K562 (cell line): ENCODE results near the gene KATNB1. TPM values are rescaled to one million over a fixed set of nuclear protein-coding genes. Genes with fewer than 3 reads are reported as not detected.
A peak's percentile ranks its signal among the peaks of the same experiment; 100 is the strongest.
"Not testable (repeated sequence)": the region's sequence is repeated elsewhere in the genome, so short reads cannot be mapped to it uniquely, and the experiment has no call there.

ENCODE experiments used
- ATAC-seq: fragments of 200-7000 bp; cut with Tn5 transposase; 3 replicates; pipeline ENCODE4 v1.9.1; 2020; ENCODE audit warnings: moderate library complexity
- BruUV-seq: library from RNA; stranded (reverse); fragments of 400-500 nt; replicated peaks from 2 replicates; lab custom pipeline; 2021; lab: Mats Ljungman, UMichigan
- CTCF ChIA-PET: fragments of 300-600 bp; formaldehyde crosslinking; extraction: SDS; loops from one replicate; lab custom pipeline; 2021; ENCODE audit warnings: low intra/inter-chr PET ratio; lab: Yijun Ruan, JAX
- POLR2A ChIA-PET: fragments of 300-600, 350-650 bp; sonication (Branson Sonifier 250); formaldehyde crosslinking; extraction: SDS; loops from one replicate; lab custom pipeline; 2021; ENCODE audit warnings: antibody characterized with exemption, inconsistent platforms; lab: Yijun Ruan, JAX
- DNase-seq, 4 experiments: peaks; one replicate each; pipeline versions ENCODE4 v3.0.0 to v3.0.0-alpha.2; 2011 to 2018; ENCODE audit warnings: low spot score in 3 of 4, mixed read lengths in 3 of 4; ENCODE audit errors: extremely low read depth in 1 of 4
- FAIRE-seq: peaks from 2 replicates; lab custom pipeline; 2011; peaks lifted over from hg19 to GRCh38; lab: Jason Lieb, UNC
- H2AFZ ChIP-seq: 2 replicates; pipeline ENCODE4 v1.6.0; 2011; ENCODE audit warnings: low read depth, low read length, control low read depth, inconsistent platforms
- H3K27ac ChIP-seq: fragments of 200-600 bp; 3 replicates; pipeline ENCODE4 v1.8.0; 2011; ENCODE audit warnings: low read depth, mild to moderate bottlenecking, control low read depth, inconsistent platforms, low read length, moderate library complexity, mixed read lengths; ENCODE audit errors: extremely low read depth
- H3K27me3 ChIP-seq, 2 experiments: fragments of 300-600 bp in 1 of 2; 2 replicates in 1 of 2; 3 replicates in 1 of 2; pipeline versions ENCODE4 v1.6.0 to v1.8.0; 2011; ENCODE audit warnings: inconsistent platforms in 2 of 2, low read length in 2 of 2, mild to moderate bottlenecking in 1 of 2, mixed read lengths in 1 of 2, moderate library complexity in 1 of 2; ENCODE audit not compliant: control insufficient read depth in 2 of 2, insufficient read depth in 2 of 2
- H3K36me3 ChIP-seq: fragments of 300-600 bp; 3 replicates; pipeline ENCODE4 v1.8.0; 2011; ENCODE audit warnings: mild to moderate bottlenecking, low read length, inconsistent platforms; ENCODE audit not compliant: control insufficient read depth, insufficient read depth
- H3K4me1 ChIP-seq, 2 experiments: fragments of 200-600 bp in 1 of 2; replicated peaks in 1 of 2; 2 replicates in 1 of 2; 3 replicates in 1 of 2; pipeline versions ENCODE4 v1.5.1 to v1.8.0; 2011; ENCODE audit warnings: inconsistent platforms in 2 of 2, low read length in 2 of 2, mild to moderate bottlenecking in 1 of 2, mixed read lengths in 1 of 2, moderate library complexity in 1 of 2; ENCODE audit not compliant: control insufficient read depth in 2 of 2, insufficient read depth in 2 of 2
- H3K4me2 ChIP-seq: 2 replicates; pipeline ENCODE4 v1.6.1; 2011; ENCODE audit warnings: low read length, control low read depth, inconsistent platforms, mixed read lengths; ENCODE audit not compliant: insufficient read depth
- H3K4me3 ChIP-seq: fragments of 200-600 bp; sonication (generic), shearing (Covaris generic); 2 replicates; pipeline ENCODE4 v1.5.1; 2016; ENCODE audit warnings: control low read depth, inconsistent platforms
- H3K79me2 ChIP-seq: fragments of 200-600 bp; 3 replicates; pipeline ENCODE4 v1.8.0; 2011; ENCODE audit warnings: low read length, inconsistent platforms; ENCODE audit not compliant: control insufficient read depth, insufficient read depth
- H3K9ac ChIP-seq, 2 experiments: 2 replicates each; pipeline versions ENCODE4 v1.6.0 to v1.6.1; 2011; ENCODE audit warnings: low read depth in 2 of 2, low read length in 2 of 2, control low read depth in 1 of 2, inconsistent platforms in 1 of 2, mild to moderate bottlenecking in 1 of 2, mixed read lengths in 1 of 2; ENCODE audit not compliant: insufficient read depth in 1 of 2
- H3K9me1 ChIP-seq: one replicate; pipeline ENCODE4 v1.6.0; 2011; ENCODE audit warnings: inconsistent platforms, mild to moderate bottlenecking, low read length, moderate library complexity; ENCODE audit not compliant: control insufficient read depth, insufficient read depth
- H3K9me3 ChIP-seq: replicated peaks from 2 replicates; pipeline ENCODE4 v1.5.1; 2011; ENCODE audit warnings: low read depth, low read length, inconsistent platforms; ENCODE audit not compliant: control insufficient read depth, insufficient read depth
- H4K20me1 ChIP-seq: replicated peaks from 2 replicates; pipeline ENCODE4 v1.6.1; 2011; ENCODE audit warnings: low read length, inconsistent platforms, mixed read lengths; ENCODE audit not compliant: control insufficient read depth, insufficient read depth
- BCOR ChIP-seq: fragments of 450-650 bp; IDR thresholded peaks from 2 replicates; pipeline ENCODE4 v1.6.1; 2016
- BDP1 ChIP-seq: IDR thresholded peaks from 3 replicates; pipeline ENCODE4 v1.6.1; 2011; ENCODE audit not compliant: insufficient read length, insufficient read depth
- BRD4 ChIP-seq: fragments of 200-600 bp; sonication (generic); IDR thresholded peaks from 2 replicates; pipeline ENCODE4 v1.6.1; 2017; ENCODE audit warnings: inconsistent platforms
- GATA2 ChIP-seq: sonication (generic); formaldehyde crosslinking; IDR thresholded peaks from 2 replicates; pipeline ENCODE4 v1.4.0; 2020; ENCODE audit warnings: mild to moderate bottlenecking, missing genetic modification reagents
- HNRNPL ChIP-seq: fragments of 200-400 bp; formaldehyde crosslinking; IDR thresholded peaks from 2 replicates; pipeline ENCODE4 v1.6.1; 2017; ENCODE audit warnings: low read depth, mild to moderate bottlenecking, low read length
- IRF2 ChIP-seq: sonication (generic); formaldehyde crosslinking; IDR thresholded peaks from 2 replicates; pipeline ENCODE4 v1.8.1; 2022; ENCODE audit warnings: mild to moderate bottlenecking, missing genetic modification reagents
- KDM1A ChIP-seq, 2 experiments: fragments of 450-650 bp; IDR thresholded peaks; 2 replicates each; pipeline ENCODE4 v1.6.1; 2016; ENCODE audit warnings: mild to moderate bottlenecking in 2 of 2
- PHF8 ChIP-seq: fragments of 200-600 bp; sonication (generic); IDR thresholded peaks from 2 replicates; pipeline ENCODE4 v1.6.1; 2012; ENCODE audit warnings: mixed run types, mild to moderate bottlenecking, inconsistent platforms, low read length, moderate library complexity, borderline replicate concordance
- RBM25 ChIP-seq: fragments of 200-400 bp; formaldehyde crosslinking; IDR thresholded peaks from 2 replicates; pipeline ENCODE4 v1.6.1; 2018; ENCODE audit warnings: low read length, low read depth, moderate library complexity; ENCODE audit not compliant: severe bottlenecking
- SMARCA5 ChIP-seq: fragments of 450-650 bp; IDR thresholded peaks from 2 replicates; pipeline ENCODE4 v1.6.1; 2016
- ZNF316 ChIP-seq: fragments of 450-650 bp; IDR thresholded peaks from 2 replicates; pipeline ENCODE4 v1.6.1; 2016
- WGBS: fragments of 100-300 bp; shearing (Covaris generic); methylation state at CpG from one replicate; pipeline ENCODE4 v1.1.6; 2016; ENCODE audit warnings: low coverage, mixed read lengths; ENCODE audit not compliant: insufficient coverage; ENCODE audit errors: missing lambda C conversion rate; 5-methylcytosine and 5-hydroxymethylcytosine counted together
- in situ Hi-C: fragments of 300-500 bp; cut with MboI; formaldehyde crosslinking; loops from 4 replicates; pipeline ENCODE4 v1.15.0; 2018; ENCODE audit warnings: inconsistent platforms, mixed read lengths
- intact Hi-C: fragments of 100-400 bp; cut with micrococcal nuclease; formaldehyde crosslinking; loops from 2 replicates; pipeline ENCODE4 v1.14.2; 2022
- polyA plus RNA-seq, 8 experiments: library from polyadenylated mRNA; depleted of rRNA in 4 of 8; stranded (reverse) in 5 of 8; unstranded in 3 of 8; fragments of >200 nt; fragmentation: Nextera tagmentation in 2 of 8; fragmentation: Illumina TruSeq in 1 of 8; extraction: Ambion mirVana in 2 of 8; extraction: Trizol in 1 of 8; gene quantifications; 2 replicates each; pipeline versions ENCODE4 v1.2.1 to v1.2.3, GENCODE V29; 2011 to 2014; ENCODE audit warnings: inconsistent platforms in 1 of 8, missing spikeins in 1 of 8
- total RNA-seq, 7 experiments: library from RNA; depleted of rRNA in 6 of 7; stranded (reverse); fragments of >200 nt in 6 of 7; fragmentation: Illumina TruSeq in 2 of 7; extraction: Trizol in 2 of 7; gene quantifications; 2 replicates each; pipeline versions ENCODE4 v1.2.1 to v1.2.3, GENCODE V29; 2011 to 2021; ENCODE audit warnings: low replicate concordance in 1 of 7

KATNB1 gene
- total and polyA plus RNA-seq, 9 of the 15 experiments (the other 6 are each of a cell fraction or from before 2014, with no cell fraction given) = 1.2 to 52.6 (median 21.9) TPM

GRCh38 chr16:57796014-57796413 is 60.4 kb downstream of the KATNB1 start:
- H4K20me1 ChIP-seq, DNase-seq, H3K9me1 ChIP-seq, H3K27me3 ChIP-seq, H3K4me2 ChIP-seq, H3K27ac ChIP-seq, H2AFZ ChIP-seq, FAIRE-seq, H3K9ac ChIP-seq, intact Hi-C loops, in situ Hi-C loops, BruUV-seq, ATAC-seq, H3K9me3 ChIP-seq, H3K4me3 ChIP-seq: not testable (repeated sequence)
- Histone ChIP-seq H3K36me3 (peaks cover 75% of the 10 kb centered on the region), H3K79me2 (peaks cover 36% of the 10 kb centered on the region), H3K4me1 (peaks cover 29 to 45% of the 10 kb centered on the region in 2 experiments)
- CTCF ChIA-PET = interaction anchor here (0.7 kb wide), 1 partner anchor 67 kb away, joined by 3 read pairs; no protein-coding TSS in a partner anchor
- POLR2A ChIA-PET = interaction anchor here (3.5 kb wide), 1 partner anchor 11 kb away, joined by 15 read pairs; no protein-coding TSS in a partner anchor
- TF ChIP-seq SMARCA5 (peak; percentile 66; the same call in 1 of the 2 replicates), BCOR (peak; percentile 81), RBM25 (peak; percentile 55), GATA2 (CRISPR knock-in tag) (0 out of 2 replicates have a peak, but pooled peaks have one; percentile 13), KDM1A (IDR thresholded peaks at IDR 0.05) (peak; percentile 19 to 54; a peak in 1 of 4 replicates)
- 81% methylated on average over 5 of the region's 5 CpGs for WGBS

GRCh38 chr16:57797216-57797525 is 61.6 kb downstream of the KATNB1 start:
- H3K4me2 ChIP-seq = no peak overlapping the region
- H4K20me1 ChIP-seq = peaks cover 4% of the 10 kb centered on the region; the same call in 1 of the 2 replicates
- in situ Hi-C loops = no loop called here
- WGBS = 97% methylated on average over 13 of the region's 13 CpGs
- H3K36me3 ChIP-seq = peaks cover 63% of the 10 kb centered on the region
- H3K4me3 ChIP-seq = no peak overlapping the region
- POLR2A ChIA-PET = interaction anchor here (0.6 to 1.1 kb wide), 3 partner anchors 13 to 73 kb away, joined by 3 read pairs; no protein-coding TSS in a partner anchor
- no peak overlapping the region for H2AFZ ChIP-seq
- peaks cover 32 to 57% of the 10 kb centered on the region in 2 experiments for H3K4me1 ChIP-seq
- CTCF ChIA-PET = no interaction called here
- DNase-seq (no peak), FAIRE-seq (no peak), ATAC-seq (no peak)
- no peaks in the 10 kb centered on the region for H3K9me1 ChIP-seq
- no peak for TF ChIP-seq ZNF316
- no peak for TF ChIP-seq PHF8
- TF ChIP-seq IRF2 (CRISPR knock-in tag) = no peak
- TF ChIP-seq BDP1 = no peak
- no peak for TF ChIP-seq HNRNPL
- TF ChIP-seq BRD4 = no peak
- H3K9me3 ChIP-seq = no peaks in the 10 kb centered on the region
- H3K79me2 ChIP-seq = peaks cover 47% of the 10 kb centered on the region
- H3K27ac ChIP-seq = no peak overlapping the region
- no TSS peak for BruUV-seq
- H3K27me3 ChIP-seq = no peaks in the 10 kb centered on the region
- H3K9ac ChIP-seq = peak overlapping the region in 1 of 2 experiments; percentile 70; a peak in 2 of 4 replicates
- intact Hi-C loops = no loop called here
